NCI-H1105 treated with DMSO at 0.1 percent for 48 hours (cell line): ENCODE measurements around the gene NUAK1.
A peak's percentile ranks its signal among the peaks of the same experiment; 100 is the strongest.
"Not testable (repeated sequence)": the region's sequence is repeated elsewhere in the genome, so short reads cannot be mapped to it uniquely, and the experiment has no call there.

Source experiments
- DNase-seq: peaks from one replicate; lab custom pipeline; 2025; lab: John Stamatoyannopoulos, UW

NUAK1 gene

DNA sequence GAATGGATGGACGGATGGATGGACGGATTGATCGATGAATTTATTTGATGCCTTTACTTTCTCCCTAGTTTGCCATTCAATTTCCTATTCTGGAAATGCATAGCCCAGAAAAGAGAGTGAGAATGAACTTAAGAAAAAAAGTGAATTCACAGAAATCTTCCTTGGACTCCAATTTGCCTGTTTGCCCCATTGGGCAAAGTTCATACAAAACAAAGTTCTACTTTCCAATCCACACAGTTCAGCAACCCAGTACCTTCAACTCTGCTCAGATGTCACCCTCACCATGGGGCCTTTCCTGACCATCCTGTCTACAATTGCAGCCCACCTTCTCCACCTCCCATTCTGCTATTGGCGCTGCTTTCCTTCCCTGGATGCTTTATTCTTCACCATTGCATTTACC, 8.2 kb upstream of the NUAK1 start:
- DNase-seq: no peak

DNA sequence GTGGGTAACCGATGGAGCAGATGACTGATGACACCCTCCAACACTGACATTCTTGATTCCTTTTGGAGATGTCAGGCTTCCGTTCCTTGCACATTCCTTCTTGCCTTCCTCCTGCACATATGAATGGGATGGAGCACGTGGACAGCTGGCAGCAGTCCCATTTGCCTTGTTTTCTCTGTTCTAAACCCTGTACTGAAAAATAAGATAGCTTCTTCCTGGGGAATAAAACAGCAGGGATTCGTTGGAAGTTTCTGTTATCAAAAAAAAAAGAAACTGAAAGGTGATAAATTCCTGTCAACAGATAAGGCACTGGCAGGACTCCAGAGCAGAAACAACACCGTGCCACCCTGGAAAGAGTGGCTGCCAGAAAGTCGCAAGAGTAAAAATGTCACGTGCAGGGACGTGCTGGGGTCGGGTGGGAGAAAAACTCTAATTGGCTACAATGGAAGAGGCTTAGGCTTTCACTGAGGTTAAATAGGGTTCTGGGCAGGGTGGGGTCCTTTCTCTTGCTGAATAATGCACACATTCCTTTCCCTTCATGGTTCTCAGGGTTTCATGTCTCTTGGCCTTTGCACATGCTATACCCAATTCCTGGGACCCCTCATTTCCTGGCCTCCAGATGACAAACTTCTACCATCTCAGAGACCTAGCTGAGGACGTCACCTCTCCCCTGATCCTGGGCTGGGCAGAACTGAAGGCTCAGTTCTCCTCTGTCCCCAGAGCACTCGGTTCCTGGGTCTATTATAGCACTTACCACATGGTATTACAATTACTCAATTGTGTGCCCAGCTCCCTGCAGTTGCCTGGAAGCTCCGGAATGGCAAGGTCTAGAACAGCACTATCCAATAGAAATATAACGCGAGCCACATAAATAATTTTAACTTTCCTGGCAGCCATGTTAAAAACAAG, 7.0 kb upstream of the NUAK1 start:
- DNase-seq: peak; percentile 14

GRCh38 chr12:106144847-106145246, 6.1 kb upstream of the NUAK1 start:
- no peak for DNase-seq

GRCh38 chr12:106142591-106143261, 4.0 kb upstream of the NUAK1 start:
- DNase-seq: no peak

GRCh38 chr12:106141920-106142319, 3.2 kb upstream of the NUAK1 start:
- not testable (repeated sequence) for DNase-seq

DNA sequence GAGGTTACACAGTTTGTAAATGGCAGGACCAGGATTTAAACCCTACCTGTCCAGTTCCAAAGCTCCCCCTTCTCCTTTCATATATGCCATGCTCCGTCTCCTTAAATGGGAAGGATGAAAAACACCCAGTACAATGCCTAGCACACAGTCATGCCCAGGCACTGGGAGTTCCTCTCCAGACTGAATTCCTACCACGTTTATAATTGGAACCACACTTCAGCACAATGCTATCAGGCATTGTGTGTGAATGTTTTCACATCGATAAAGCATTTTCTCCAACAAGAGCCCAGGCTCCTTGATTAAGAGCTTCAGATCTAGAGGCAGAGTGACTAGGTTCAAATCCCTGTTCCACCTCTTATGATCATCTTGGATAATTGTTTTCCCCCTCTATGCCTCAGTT, 2.7 kb upstream of the NUAK1 start:
- no peak for DNase-seq

DNA sequence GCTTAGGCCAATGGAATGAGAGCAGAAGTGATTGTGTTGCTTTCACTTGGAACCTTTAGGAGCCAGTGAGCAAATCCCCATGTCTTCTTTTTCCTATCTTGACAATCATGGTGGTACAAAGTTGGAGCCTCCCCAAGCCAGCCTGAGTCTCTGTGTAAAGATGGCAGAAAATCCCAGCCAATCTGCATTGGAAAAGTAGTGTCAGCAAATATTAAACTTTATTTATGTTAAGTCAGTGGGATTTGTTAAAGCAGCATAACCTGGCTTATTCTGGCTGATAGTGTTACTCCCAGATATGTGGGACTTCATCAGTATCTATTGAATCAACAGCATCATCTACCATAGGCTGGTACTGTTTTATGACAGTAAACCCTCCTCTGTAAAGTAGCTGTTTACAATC, 2.2 kb upstream of the NUAK1 start:
- no peak for DNase-seq

DNA sequence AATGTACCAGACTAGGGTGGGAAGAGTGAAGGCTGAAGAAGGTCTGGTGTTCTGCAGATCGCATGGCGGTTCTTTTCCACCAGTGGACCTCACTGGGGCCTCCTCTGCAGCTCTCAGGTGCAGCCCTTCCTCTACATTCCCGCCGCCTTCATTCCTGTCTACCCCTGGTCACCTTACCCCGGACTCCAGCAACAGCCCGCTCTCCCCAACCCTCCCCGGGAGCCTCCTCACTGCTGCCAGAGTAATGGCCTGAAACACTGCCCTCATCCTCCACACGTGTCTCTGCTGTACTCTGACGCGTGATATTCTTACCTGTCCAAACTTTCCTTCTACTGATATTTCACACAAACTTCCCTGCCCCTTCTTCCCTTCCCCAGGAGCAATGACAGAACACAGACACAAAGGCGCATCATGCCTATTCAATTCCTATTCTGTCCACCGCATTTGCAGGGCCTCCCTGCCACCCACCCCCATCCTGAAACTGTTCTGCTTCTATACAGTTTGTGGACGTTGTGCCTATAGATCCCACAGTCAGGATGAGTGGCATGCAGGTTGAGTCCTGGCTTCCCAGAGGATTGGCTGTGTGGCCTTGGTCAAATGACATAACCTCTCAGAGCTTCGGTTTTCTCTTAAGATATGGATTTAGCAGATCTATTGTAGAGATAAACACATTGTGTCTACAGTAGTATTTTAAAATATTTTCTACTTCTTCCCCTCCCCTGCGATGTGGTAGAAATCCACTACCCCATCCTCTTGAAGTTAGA, 1.7 kb upstream of the NUAK1 start:
- DNase-seq: no peak

GRCh38 chr12:106139422-106140171, 843 bp upstream of the NUAK1 start:
- DNase-seq: peak; percentile 62

- DNase-seq: peak; percentile 44
Observed at GRCh38 chr12:106138357-106138632, 459 bp downstream of the NUAK1 start.

DNA sequence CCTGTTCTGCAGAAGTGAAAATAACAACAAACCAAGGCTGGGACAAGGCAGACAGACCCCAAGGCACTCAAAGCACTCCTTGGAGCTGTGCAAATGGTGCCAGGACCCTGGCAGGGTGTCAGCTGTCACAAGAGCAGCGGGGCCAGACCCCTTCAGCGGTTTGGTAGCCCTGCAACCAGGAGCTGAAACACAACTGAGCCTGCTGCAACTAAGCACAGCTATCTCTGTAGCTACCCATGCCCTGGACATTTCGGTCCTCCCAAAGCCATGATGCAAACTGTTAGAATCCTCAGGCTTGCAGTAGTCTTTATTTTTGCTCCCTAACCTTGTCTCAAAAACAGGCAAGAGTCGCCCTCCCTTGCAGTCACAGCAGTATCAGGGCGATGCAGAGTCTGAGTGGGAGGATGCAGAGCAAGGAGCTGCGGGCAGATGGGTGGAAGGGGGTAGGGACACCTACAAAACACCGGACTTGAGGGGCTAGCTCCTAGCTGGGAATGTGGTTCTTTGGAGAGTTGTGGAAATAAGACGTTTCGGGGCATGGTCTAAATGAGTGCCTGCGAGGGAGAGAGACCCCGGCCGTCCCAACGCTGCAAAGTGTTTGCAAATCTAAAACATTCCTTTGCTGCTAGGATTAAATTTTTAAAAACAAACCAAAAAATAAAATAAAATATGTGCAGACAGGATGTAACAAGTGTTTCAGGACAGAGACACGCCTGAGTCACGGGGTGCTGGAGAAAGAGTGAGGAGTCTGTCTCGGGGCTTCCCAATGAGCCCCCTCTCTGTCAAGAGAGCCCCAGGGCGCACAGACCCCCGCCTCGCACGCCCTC, 1.0 kb downstream of the NUAK1 start:
- peak; percentile 24 for DNase-seq

DNA sequence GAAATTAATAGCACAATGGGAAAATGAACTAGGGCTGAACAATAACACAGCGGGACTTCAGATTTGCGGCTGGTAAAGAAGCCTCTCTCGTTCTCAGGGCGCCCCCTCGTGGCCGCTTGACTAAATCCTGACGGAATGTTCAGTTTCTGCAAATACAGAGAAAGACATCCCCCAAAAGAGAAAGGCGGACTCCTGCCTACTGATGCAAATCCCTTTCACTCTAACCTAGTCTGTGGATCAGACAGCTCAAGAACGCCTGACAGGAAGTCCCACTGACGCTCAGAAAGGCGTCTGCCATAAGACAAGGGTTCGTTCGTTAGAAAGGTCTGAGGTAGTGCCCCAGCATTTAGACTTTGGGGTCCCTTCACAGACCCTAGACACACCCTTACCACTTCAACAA, 2.5 kb downstream of the NUAK1 start:
- DNase-seq: peak; percentile 82

- peak; percentile 46 for DNase-seq
Observed at GRCh38 chr12:106135781-106136180, 3.0 kb downstream of the NUAK1 start.

GRCh38 chr12:106135075-106135474, 3.7 kb downstream of the NUAK1 start:
- peak; percentile 23 for DNase-seq

GRCh38 chr12:106134294-106134949, 4.3 kb downstream of the NUAK1 start:
- no peak for DNase-seq

DNA sequence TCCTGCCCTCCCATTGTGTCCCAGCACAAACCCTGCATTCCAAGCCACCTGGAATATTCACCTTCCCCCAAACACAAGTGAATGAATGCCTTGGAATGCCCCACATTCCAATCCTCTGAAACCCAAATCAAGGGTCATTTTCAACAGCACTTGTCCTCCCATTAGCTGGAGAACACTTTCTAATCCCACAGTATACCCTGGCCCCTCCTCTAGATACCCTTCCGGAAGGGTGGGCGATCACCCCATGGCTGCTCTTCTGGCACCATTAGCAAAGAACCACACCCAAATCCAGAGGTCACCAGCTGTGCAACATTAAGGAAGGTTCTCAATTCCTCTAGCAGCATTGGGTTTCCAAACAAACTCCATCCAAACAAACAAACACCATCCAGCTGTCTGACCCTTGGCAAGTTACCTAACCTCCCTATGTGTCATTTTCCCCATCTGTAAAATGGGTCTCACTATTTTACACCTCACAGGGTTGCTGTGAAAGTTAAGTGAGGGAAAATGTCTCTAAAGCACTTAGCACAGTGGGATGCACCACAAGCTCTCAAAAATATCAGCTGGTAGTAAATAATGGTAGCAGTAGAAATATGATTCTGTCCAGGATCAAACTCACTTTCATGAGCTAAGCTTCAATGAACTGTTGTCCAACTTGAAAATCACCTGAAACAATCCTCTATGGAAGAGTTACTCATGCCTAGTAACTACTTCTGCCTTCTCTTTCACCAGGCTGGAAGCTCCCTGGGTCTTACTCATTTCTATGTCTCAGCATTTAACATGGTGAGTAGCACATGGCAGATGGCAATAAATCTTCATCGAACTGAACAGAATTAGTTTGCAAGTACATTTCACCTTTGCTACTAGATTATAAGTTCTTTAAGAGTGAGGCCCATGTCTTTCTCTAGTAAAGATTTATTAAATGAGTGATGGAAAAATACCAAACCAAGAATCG, 5.3 kb downstream of the NUAK1 start:
- no peak for DNase-seq

DNA sequence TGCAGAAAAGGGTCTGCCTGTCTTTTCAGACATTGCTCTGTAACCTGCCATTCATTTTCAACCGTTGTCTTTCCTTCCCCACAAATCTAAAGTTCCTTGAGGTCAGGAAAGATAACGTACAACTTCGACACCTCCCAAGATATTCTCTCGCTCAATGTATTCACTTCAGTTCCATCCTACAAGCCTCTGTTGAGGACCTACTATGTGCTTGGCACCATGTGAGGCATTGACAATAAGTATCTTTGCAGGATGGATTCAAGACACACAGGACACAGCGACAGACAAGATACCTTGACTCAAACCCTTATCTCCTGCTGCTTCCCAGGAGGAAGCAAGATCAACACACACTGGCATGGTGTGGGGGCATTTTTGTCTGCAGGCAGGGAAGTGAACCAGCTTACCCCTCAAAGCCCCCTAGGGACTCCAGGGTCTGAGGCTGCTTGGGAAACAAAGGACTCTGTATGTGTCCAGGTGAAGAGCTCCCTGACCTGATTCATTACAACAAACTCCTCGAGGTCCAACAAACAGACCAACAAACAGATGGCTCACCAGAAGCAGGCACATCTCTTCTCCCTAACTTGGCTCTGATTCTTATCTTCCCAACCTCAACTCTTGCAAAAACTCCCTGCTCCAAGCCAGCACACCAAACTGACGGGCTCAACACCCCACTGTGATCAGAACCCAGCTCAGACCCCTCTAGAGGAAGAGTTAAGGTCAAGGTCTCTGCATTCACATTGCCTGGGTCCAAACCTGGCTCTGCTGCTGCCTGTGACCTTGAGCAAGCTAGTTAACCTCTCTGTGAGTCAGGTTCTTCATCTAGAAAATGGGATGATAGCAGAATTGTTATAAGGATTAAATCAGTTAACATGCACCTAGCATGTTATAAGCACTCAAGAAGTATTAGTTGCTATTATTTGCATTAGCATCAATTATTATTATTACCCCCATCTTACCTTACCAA, 6.3 kb downstream of the NUAK1 start:
- no peak for DNase-seq

GRCh38 chr12:106131676-106132075, 7.1 kb downstream of the NUAK1 start:
- no peak for DNase-seq
